GM21515 (cell line): Measurements from ENCODE around the gene FLT3.
"Not testable (repeated sequence)": the region's sequence is repeated elsewhere in the genome, so short reads cannot be mapped to it uniquely, and the experiment has no call there.

Experiments used
- ATAC-seq: cut with Tn5 transposase; IDR thresholded peaks from one replicate; pipeline ENCODE4 v1.9.1; 2021; ENCODE audit not compliant: unreplicated experiment

Gene FLT3

DNA sequence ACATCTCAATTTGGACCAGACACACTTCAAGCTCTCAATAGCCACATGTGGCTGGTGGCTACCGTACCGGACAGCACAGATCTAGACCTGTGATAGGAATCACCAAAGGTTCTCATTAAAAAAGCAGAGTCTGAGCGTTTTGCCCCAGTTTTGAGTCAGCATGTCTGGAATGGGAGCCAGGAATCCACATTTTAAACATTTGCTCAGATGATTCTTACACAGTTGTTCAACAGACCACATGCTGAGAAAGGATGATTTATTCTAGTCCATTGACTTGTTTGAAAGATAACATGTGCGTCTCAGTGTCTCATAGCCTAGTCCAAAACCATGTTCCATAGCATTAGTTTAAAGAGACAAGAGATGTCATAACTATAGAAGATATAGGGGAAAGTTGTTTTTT is 53.4 kb downstream of the FLT3 start:
- ATAC-seq = no peak

DNA sequence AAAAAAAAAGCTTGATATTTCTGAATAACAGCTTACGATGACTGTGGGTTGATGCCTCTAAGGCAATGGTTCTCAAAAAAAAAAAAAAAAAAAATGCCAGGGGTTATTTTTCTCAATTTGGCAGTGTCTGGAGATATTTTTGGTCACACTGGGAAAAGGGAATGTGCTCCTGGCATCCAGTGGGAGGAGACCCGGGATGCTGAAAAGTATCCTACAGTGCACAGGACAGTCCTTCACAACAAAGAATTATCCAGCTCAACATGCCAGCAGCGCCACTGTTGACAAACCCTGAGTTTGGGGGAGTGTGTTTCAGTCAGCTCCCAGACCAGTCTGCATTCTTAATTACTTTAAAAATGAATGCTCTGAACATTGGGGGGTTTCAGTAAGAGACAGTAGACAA is 54.5 kb downstream of the FLT3 start:
- no peak for ATAC-seq

DNA sequence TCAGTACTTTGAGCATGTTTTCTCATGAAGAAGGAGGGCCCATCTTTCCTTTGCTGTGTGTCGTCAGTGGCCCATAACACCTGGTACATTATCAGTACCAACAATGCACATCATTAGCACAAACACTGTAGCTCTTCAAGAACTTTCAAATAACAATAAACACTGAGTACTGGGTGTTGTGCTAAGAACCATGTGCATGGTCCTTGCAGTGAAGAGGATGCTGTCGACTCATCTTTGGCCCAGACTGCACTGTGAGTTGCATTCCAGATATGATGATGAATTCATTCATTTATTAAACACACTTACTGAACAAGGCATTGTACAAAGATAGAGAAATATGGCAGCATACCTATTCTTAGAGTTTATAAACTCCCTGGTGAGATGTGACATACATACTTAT is 55.8 kb downstream of the FLT3 start:
- ATAC-seq = no peak

DNA sequence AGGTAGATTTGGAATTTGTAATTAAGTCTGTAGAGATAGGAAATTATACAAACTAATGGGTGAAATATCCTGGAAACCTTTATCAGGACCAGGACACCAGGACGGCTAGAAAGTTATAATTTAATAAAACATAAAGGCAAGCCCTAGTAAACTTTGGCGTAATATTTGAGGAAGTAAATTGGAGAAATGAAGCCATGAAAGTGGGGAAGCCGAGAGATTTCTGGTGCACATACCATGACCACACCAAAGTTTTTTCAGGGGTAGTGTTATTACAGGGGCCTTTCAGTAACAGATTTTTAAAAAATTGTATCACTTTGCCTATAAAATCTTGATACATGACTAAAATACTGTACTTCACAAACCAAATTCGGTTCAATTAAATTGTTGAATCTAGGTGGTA is 57.2 kb downstream of the FLT3 start:
- no peak for ATAC-seq

DNA sequence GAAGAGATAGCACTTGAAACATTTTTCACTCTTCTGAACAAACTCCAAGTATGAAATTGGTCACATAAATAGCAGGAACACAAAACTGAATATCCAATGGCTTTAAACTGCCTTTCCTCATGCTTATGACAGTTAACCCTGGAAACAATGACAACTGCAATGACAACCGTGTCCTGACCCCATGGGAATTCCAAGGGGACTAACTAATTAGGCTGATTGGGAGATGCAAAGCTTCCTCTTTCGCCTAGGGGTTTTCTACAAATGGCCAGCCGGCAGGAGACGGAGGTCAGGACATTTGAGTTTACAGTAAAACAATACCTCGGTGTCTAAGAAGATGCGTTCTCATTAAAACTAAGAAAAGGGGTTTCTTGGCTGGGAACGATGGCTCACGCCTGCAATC is 58.9 kb downstream of the FLT3 start:
- ATAC-seq = no peak

DNA sequence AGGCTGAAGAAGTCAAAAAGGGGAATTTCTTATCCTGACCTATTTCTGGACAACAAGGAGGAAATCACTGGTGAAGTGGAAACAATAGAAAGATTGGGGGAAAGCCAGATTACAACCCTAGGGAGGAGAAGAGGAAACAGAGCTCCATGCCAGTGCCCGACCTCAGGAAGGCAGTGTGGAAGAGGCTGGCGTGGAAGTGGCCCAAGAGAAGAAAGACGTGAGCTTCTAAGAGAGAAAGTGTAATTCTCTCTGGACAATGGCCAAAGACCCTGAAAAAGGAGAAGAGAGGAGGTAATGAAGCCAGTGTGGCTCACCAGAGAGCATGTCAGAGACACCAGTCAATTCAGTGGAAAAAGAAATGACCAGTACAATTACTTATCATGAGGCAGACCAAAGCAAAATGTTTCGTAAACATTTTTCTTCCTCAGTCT is 59.3 kb downstream of the FLT3 start:
- no peak for ATAC-seq

DNA sequence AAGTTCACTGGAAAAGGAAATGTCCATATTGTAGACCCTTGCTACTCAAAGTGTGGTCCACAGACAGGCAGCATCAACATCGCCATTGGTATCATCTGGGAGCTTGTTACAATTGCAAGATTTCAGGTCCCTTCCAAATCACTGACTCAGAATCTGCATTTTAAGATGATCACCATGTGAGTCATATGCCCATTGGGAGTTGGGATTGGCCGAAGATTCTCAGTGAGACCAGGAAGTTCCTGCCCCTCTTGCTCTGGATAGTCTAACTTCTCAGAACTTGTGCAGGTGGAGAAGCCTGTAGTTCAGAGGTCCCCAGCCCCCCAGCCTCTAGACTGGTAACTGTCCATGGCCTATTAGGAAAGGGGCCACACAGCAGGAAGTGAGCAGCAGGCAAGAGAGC is 63.0 kb downstream of the FLT3 start:
- no peak for ATAC-seq

DNA sequence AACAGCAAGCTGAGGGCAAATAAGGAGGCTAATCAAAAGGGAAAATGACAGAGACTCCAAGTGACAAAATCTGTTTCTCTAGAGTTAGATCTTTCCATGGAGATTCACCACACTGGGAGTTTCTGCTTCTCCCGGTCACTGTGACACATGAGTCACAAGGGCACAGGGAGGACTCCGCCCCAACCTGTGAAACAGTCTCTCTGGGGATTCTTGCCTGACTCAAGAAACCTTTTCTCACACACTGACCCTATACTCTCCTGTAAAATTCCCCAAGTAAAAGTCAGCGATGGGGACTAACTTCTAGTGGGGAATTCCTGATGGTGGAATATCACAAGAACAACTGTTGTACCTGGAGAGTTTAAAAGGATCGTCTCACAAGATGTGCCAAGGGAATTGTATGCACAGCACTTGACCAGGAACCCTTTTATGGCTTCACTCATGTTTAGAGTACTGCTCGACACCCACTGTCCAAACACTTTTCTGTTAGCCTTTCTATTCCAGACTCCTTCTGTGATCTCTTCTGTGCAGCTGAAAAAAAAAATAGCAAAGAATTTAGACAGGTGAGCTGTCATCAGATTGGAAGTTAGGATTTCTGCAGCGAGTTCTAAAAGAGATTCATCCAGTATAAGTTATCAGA is 65.1 kb downstream of the FLT3 start:
- no peak for ATAC-seq

DNA sequence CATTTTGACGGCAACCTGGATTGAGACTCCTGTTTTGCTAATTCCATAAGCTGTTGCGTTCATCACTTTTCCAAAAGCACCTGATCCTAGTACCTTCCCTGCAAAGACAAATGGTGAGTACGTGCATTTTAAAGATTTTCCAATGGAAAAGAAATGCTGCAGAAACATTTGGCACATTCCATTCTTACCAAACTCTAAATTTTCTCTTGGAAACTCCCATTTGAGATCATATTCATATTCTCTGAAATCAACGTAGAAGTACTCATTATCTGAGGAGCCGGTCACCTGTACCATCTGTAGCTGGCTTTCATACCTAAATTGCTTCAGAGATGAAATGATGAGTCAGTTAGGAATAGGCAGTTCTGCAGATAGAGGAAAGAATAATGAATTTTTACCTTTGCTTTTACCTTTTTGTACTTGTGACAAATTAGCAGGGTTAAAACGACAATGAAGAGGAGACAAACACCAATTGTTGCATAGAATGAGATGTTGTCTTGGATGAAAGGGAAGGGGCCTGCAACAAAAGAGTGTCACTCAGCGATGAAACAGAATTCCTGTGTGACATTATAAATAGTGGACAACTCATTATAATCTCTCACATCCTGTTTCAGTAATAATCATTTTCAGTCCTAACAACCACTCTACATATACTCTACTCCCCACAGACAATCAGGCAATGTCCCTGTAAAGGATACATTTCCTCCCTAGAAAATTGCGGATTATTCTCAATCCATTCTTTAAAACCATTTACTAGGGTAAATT is 66.3 kb downstream of the FLT3 start:
- no peak for ATAC-seq

DNA sequence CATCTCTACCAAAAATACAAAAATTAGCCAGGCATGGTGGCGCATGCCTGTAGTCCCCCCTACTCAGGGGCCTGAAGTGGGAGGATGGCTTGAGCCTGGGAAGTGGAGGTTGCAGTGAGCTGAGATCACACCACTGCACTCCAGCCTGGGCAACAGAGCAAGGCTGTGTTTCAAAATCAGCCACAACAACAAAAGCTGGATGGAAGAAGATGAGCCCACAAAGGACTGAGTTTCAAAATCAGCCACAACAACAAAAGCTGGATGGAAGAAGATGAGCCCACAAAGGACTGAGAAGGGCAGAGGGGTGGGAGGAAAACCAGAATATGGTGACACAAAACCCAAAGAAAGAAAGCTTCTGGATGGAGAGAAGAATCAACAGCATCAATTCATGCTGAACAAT is 67.9 kb downstream of the FLT3 start:
- ATAC-seq = not testable (repeated sequence)

DNA sequence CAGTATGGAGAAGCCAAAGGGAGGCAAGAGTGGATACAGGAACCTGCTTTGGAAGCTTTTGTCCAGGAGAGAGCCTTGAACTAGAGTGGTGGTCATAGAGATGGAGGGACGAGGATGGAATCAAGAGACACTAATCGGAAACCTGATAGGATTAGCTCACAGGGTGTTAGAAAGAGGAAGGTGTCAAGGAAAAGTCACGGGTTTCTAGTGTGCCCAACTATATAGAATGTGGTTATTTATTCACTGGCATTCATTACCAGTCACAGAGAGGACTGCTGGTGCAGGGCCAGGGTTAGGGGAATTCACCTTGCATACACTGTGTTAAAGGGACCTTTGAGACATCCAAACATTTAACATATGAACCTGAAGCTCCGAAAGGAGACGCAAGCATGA is 68.5 kb downstream of the FLT3 start:
- no peak for ATAC-seq

DNA sequence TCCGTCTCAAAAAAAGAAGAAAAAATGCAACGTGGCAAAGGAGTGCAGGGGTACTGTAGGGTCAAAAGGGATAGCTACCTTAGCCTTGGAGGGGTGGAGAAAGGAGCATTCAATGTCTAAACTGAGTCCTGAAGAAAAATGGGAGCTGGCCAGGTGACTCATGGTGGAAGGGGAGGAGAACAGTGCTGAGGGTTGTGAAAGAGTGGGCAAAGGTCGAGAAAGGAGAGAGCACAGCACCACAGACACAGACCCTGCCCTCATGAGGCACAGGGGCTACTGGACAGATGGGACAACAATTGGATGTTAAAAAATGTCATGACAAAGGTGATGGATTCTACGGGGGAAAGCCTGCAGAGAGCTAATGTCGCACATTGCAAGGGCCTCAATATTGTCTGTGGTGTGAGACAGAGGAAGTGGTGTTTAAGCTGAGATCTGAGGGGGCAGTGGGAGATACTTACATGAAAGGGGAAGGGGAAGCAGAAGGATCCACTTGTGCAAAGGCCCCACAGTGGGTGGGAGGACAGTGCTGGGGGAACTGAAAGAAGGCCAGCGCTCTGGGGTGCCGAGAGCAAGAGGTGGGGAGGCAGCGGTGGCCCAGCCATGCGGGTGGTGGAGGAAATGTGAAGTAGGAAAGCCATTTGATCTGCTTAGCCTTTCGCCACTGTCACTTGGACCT is 69.0 kb downstream of the FLT3 start:
- ATAC-seq = no peak

DNA sequence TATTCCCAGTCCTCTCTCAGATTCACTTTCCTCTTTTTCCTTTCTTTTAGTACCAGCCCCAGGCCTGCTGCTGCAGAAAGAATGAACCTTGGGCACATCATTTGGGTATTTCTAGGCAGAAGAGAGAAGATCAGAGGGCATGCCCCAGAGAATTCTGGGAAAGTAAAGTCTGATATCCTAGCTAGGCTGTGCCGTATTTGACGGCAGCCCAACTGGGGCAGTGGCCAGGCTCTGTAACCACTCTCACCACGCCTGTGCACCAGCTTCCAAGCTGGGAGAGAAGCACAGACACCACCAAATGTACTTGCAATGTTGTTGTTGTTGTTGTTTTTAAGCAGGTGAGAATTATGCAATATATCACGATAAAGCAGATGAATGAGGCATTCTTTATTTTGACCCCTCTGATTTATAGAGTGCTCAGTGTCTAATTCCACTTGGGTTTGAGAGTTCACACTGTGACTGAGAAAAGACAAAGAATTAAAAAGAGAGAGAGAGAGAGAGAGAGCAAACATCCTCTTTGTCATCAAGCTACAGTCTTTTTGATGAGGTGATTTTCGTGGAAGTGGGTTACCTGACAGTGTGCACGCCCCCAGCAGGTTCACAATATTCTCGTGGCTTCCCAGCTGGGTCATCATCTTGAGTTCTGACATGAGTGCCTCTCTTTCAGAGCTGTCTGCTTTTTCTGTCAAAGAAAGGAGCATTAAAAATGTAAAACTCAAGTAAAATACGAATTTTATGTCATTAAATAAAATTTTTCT is 72.6 kb downstream of the FLT3 start:
- no peak for ATAC-seq

DNA sequence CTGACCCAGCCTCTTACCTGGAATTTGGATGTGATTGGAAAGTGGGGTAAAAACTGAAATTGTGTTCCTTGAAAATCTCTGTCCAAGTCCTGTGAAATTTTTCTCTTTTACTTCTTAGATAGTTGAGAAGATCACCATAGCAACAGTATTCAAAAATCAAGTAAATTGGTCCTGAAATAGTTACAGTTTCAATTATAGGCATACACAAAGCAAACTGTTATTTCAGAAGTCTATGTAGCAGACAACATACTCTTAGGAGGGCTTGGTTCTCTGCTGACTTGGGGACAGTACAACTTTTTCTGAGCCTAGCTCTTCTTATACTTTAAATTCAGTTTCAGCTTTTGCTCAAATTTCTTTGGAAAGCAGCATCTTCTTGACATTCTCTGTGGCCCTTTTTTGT is 73.3 kb downstream of the FLT3 start:
- no peak for ATAC-seq

DNA sequence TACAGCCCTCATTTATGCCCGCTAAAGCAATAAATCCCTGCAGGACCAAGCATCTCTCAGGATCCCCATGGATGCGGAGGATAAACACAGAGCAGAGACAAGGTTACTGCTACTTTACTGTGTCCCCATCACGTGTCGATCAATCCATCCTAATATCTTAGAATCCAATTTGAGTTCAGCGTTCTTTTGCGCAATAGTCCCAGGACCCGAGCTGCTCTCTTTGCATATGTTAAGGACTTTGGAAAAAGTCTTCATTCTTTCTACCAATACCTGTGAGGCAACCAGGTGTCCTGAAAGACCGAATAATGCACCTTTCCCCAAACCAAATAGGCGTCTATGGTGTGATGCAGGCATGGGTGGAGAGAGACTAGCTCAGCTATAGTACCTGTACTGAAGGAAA is 73.9 kb downstream of the FLT3 start:
- no peak for ATAC-seq

DNA sequence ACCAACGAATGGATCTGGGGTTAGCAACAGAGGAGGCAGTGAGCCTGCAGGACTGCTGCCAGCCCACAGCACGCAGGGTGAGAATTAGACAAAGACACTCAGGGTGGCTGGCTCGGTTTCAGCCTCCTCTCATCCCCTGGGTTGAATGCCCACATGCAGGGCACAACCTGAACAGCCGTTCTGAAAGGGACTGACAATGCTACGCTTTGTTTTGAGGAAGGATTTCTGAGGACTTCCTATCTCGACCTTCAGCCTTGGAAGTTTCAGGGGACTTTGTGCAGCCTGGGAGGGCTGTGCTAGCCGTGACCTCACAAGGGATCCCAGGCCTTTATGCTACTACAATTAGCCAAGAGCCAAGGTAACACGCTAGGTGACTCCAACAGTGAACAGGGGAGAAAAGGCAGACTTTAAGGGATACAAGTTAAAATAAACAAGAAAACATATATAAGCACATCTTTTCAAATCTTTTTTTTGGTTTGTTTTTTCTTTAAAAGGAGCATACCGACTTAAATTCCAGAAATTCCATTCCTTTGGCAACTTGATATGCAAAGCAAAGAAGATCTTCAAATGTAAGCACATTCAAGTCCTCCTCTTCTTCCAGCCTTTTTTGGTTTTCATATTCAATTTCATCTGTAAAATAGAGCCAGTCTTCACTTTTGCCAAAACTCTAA is 77.4 kb downstream of the FLT3 start:
- no peak for ATAC-seq

DNA sequence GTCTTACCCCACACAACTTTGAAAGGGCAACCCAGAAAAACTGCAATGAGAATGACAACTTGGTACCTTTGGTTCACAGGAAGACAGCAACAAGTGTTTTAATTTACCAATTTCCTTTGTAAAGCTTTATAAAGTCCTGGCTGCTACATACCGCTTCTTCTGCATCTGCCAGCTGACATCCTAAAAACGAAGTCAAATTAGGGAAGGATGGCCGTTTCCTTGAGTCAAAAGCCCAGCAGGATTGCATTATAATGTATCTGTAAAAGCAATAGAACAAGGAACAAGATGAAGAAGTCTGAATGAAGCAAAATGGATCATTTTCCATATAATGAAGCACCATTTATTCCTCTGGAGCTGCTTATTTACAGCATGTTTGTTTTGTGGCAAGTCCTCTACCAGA is 86.1 kb downstream of the FLT3 start:
- no peak for ATAC-seq

DNA sequence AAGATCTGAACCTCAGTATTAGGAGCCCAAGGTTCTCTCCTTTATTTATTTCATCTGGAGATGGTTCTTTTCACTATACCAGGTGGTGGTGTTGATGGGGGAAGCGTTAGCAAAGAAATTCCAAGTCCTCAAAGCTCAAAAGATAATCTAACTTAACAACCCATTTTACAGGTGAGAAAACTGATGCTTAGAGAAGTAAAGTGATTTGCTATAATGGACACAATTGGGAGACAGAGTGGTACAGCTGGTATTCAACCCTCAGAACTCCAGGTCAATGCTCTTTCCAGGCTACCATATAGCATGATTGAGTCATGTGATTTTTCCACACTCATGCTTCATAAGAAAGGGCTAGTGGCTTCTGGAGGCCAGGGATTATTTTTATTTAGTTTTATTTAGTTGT is 86.9 kb downstream of the FLT3 start:
- ATAC-seq = no peak

DNA sequence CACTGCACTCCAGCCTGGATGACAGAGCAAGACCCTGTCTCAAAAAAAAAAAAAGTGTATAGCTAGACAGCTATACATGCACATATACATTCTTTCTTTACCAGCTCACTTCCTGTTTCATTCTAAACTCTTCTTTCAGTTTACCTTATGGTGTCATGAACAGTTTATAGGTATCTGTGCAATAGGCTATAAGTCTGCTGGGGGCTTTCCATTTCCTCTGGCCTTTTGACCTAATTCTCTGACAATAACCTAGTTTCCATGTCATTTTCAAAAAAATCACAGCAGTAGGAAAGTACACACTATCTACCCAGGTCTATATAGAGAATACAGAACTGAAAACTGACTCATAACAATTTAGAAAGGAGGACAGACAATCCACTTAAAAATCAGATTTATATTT is 87.5 kb downstream of the FLT3 start:
- ATAC-seq = peak; percentile 78

DNA sequence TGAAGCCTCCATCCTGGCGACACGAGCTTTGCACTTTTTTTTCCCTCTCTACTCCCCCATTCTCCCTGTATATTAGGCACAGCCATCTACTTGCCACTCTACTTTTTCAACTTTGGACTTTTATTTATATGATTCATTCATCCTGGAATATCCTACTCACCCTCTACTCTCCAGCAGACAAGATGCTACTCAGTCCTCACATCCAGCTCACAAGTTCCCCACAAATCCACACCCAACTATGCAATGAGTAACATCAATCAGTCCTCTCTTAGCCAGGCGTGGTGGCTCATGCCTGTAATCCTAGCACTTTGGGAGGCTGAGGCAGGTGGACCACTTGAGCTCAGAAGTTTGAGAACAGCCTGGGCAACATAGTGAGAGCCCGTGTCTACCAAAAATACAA is 88.0 kb downstream of the FLT3 start:
- ATAC-seq = peak; percentile 13

DNA sequence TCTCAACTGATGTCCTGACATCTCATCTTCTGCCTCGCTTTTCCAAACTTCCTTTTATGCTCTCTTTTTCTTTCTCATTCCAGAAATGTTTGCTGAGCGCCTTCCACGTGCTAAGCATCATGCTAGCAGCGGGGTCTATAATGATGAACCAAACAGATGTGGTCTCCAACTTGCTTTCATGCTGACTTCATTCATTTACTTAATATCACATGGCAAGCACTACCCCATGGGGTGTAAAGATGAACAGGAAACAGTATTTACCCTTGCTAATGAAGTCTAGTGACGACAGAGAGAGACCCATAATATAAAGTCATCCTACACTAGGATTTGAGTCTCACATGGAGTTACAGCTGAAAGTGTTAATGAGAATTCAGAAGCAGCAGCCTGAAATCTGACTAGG is 90.3 kb downstream of the FLT3 start:
- no peak for ATAC-seq
